Measurements from ENCODE around the gene KIF19.

KIF19 gene

DNA sequence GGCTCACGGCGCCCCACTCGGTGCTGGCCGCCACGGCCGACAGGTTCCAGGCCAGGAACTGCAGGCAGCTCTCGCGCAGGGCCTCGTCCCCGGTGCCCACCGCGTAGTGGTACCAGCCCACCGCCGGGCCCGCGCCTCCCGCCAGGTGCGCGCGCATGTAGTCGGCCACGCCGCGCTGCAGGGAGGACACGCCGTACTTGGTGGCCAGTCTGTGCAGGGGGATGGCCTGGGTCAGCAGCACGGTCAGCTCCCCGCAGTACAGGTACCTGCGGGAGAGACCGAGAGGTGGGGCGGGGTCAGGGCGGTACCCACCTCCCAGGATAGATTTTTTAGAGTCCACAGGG is 31.4 kb downstream of the KIF19 start:
- DNase-seq, result no peak
- no peak for ATAC-seq (ENCODE audit: insufficient read depth, low read depth)
- Histone ChIP-seq H3K27me3 (ENCODE audit: insufficient read depth, low read length, poor library complexity) (peaks cover 20% of the 10 kb centered on the region), H3K4me3 (ENCODE audit: low read depth in 1 of 2, low read length in 2 of 2) (no peak overlapping the region), H3K36me3 (ENCODE audit: insufficient read depth, low read length) (no peaks in the 10 kb centered on the region), H3K4me1 (ENCODE audit: insufficient read depth, low read length) (no peaks in the 10 kb centered on the region), H3K4me2 (ENCODE audit: insufficient read depth, low read length) (no peak overlapping the region), H2AFZ (ENCODE audit: low read depth, low read length) (no peak overlapping the region), H3K79me2 (ENCODE audit: insufficient read depth, low read length) (no peaks in the 10 kb centered on the region), H3K27ac (ENCODE audit: low read length) (no peak overlapping the region), H4K20me1 (ENCODE audit: insufficient read depth, low read length) (peaks cover 23% of the 10 kb centered on the region), H3K9ac (ENCODE audit: low read depth, low read length) (no peak overlapping the region), H3K9me3 (ENCODE audit: insufficient read depth, low read length, severe bottlenecking) (no peaks in the 10 kb centered on the region)
- TF ChIP-seq, protein P1, sequence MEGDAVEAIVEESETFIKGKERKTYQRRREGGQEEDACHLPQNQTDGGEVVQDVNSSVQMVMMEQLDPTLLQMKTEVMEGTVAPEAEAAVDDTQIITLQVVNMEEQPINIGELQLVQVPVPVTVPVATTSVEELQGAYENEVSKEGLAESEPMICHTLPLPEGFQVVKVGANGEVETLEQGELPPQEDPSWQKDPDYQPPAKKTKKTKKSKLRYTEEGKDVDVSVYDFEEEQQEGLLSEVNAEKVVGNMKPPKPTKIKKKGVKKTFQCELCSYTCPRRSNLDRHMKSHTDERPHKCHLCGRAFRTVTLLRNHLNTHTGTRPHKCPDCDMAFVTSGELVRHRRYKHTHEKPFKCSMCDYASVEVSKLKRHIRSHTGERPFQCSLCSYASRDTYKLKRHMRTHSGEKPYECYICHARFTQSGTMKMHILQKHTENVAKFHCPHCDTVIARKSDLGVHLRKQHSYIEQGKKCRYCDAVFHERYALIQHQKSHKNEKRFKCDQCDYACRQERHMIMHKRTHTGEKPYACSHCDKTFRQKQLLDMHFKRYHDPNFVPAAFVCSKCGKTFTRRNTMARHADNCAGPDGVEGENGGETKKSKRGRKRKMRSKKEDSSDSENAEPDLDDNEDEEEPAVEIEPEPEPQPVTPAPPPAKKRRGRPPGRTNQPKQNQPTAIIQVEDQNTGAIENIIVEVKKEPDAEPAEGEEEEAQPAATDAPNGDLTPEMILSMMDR (IDR thresholded peaks at IDR 0.05; ENCODE audit: borderline replicate concordance, extremely low read depth, low read length, poor library complexity, severe bottlenecking), result no peak
- TF ChIP-seq EZH2 (IDR thresholded peaks at IDR 0.05; ENCODE audit: borderline replicate concordance, low read depth, low read length, severe bottlenecking), result no peak

GRCh38 chr17:74358697-74359096 is 32.7 kb downstream of the KIF19 start:
- TF ChIP-seq, protein P1 (IDR thresholded peaks at IDR 0.05; ENCODE audit: borderline replicate concordance, extremely low read depth, low read length, poor library complexity, severe bottlenecking), result no peak
- no peak for TF ChIP-seq EZH2 (IDR thresholded peaks at IDR 0.05; ENCODE audit: borderline replicate concordance, low read depth, low read length, severe bottlenecking)
- no peak for ATAC-seq (ENCODE audit: insufficient read depth, low read depth)
- H3K9me3 ChIP-seq (ENCODE audit: insufficient read depth, low read length, severe bottlenecking), result no peaks in the 10 kb centered on the region
- no peak for DNase-seq
- no peaks in the 10 kb centered on the region for H3K79me2 ChIP-seq (ENCODE audit: insufficient read depth, low read length)
- no peak overlapping the region for H3K4me3 ChIP-seq (ENCODE audit: low read depth in 1 of 2, low read length in 2 of 2)
- H3K9ac ChIP-seq (ENCODE audit: low read depth, low read length), result no peak overlapping the region
- H3K4me2 ChIP-seq (ENCODE audit: insufficient read depth, low read length), result no peak overlapping the region
- peaks cover 13% of the 10 kb centered on the region; the same call in 1 of the 2 replicates for H4K20me1 ChIP-seq (ENCODE audit: insufficient read depth, low read length)
- H3K27me3 ChIP-seq (ENCODE audit: insufficient read depth, low read length, poor library complexity), result peaks cover 14% of the 10 kb centered on the region
- H3K27ac ChIP-seq (ENCODE audit: low read length), result no peak overlapping the region
- no peaks in the 10 kb centered on the region for H3K36me3 ChIP-seq (ENCODE audit: insufficient read depth, low read length)
- H3K4me1 ChIP-seq (ENCODE audit: insufficient read depth, low read length), result no peaks in the 10 kb centered on the region
- no peak overlapping the region for H2AFZ ChIP-seq (ENCODE audit: low read depth, low read length)

DNA sequence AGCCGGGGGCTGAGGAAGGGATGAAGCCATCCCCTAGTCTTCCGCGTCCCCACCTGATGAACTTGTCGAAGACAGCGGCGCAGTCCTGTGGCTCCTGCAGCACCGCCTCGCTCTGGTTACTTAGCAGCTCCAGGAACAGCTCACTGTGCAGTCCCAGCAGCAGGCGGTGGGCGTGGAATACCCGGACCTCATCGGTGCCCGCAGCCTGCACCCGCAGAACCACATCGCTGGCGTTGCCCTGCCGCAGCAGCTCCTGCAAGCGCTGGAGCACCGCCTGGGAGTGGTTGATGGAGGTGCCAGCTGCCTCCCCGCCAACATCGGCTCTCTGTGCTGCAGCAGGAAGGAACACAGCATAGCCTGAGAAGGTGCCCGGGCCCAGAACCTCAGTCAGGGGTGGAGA is 33.9 kb downstream of the KIF19 start:
- ATAC-seq (ENCODE audit: insufficient read depth, low read depth), result no peak
- Histone ChIP-seq H2AFZ (ENCODE audit: low read depth, low read length) (no peak overlapping the region), H3K9ac (ENCODE audit: low read depth, low read length) (no peak overlapping the region), H3K27me3 (ENCODE audit: insufficient read depth, low read length, poor library complexity) (peaks cover 3% of the 10 kb centered on the region), H3K79me2 (ENCODE audit: insufficient read depth, low read length) (no peaks in the 10 kb centered on the region), H4K20me1 (ENCODE audit: insufficient read depth, low read length) (peaks cover 10% of the 10 kb centered on the region; the same call in 1 of the 2 replicates), H3K9me3 (ENCODE audit: insufficient read depth, low read length, severe bottlenecking) (no peaks in the 10 kb centered on the region), H3K4me2 (ENCODE audit: insufficient read depth, low read length) (no peak overlapping the region), H3K4me3 (ENCODE audit: low read depth in 1 of 2, low read length in 2 of 2) (no peak overlapping the region), H3K27ac (ENCODE audit: low read length) (no peak overlapping the region), H3K36me3 (ENCODE audit: insufficient read depth, low read length) (no peaks in the 10 kb centered on the region), H3K4me1 (ENCODE audit: insufficient read depth, low read length) (no peaks in the 10 kb centered on the region)
- no peak for DNase-seq
- no peak for TF ChIP-seq EZH2 (IDR thresholded peaks at IDR 0.05; ENCODE audit: borderline replicate concordance, low read depth, low read length, severe bottlenecking)
- TF ChIP-seq, protein P1 (IDR thresholded peaks at IDR 0.05; ENCODE audit: borderline replicate concordance, extremely low read depth, low read length, poor library complexity, severe bottlenecking), result no peak

GRCh38 chr17:74360899-74361229 is 34.8 kb downstream of the KIF19 start:
- Histone ChIP-seq H3K4me1 (ENCODE audit: insufficient read depth, low read length) (no peaks in the 10 kb centered on the region), H3K79me2 (ENCODE audit: insufficient read depth, low read length) (no peaks in the 10 kb centered on the region), H4K20me1 (ENCODE audit: insufficient read depth, low read length) (0 out of 2 replicates have a peak, but pooled peaks cover 8% of the 10 kb centered on the region), H3K9ac (ENCODE audit: low read depth, low read length) (no peak overlapping the region), H3K9me3 (ENCODE audit: insufficient read depth, low read length, severe bottlenecking) (no peaks in the 10 kb centered on the region), H3K4me3 (ENCODE audit: low read depth in 1 of 2, low read length in 2 of 2) (no peak overlapping the region), H3K36me3 (ENCODE audit: insufficient read depth, low read length) (no peaks in the 10 kb centered on the region), H2AFZ (ENCODE audit: low read depth, low read length) (no peak overlapping the region), H3K27me3 (ENCODE audit: insufficient read depth, low read length, poor library complexity) (peaks cover 3% of the 10 kb centered on the region), H3K27ac (ENCODE audit: low read length) (no peak overlapping the region), H3K4me2 (ENCODE audit: insufficient read depth, low read length) (no peak overlapping the region)
- no peak for DNase-seq
- no peak for ATAC-seq (ENCODE audit: insufficient read depth, low read depth)
- TF ChIP-seq EZH2 (IDR thresholded peaks at IDR 0.05; ENCODE audit: borderline replicate concordance, low read depth, low read length, severe bottlenecking), result no peak
- TF ChIP-seq, protein P1 (IDR thresholded peaks at IDR 0.05; ENCODE audit: borderline replicate concordance, extremely low read depth, low read length, poor library complexity, severe bottlenecking), result no peak

Data from DND-41 (cell line).